T47D (cell line): Measurements from ENCODE around the gene HOOK1.
"Not testable (repeated sequence)": the region's sequence is repeated elsewhere in the genome, so short reads cannot be mapped to it uniquely, and the experiment has no call there.

Source experiments
- DNase-seq, 2 experiments: peaks; one replicate each; pipeline versions ENCODE4 v3.0.0 to v3.0.0-alpha.2; 2011 to 2012; ENCODE audit warnings: low read depth in 1 of 2, low spot score in 1 of 2
- JUND ChIP-seq: IDR thresholded peaks from 2 replicates; pipeline ENCODE4 v1.6.1; 2012; ENCODE audit warnings: low read depth
- in situ Hi-C: cut with HindIII; loops from 2 replicates; pipeline ENCODE4 v1.10.0; 2016; ENCODE audit warnings: low sequenced_read_pairs, low pct_unique_long_range_greater_than_20kb

Gene HOOK1

DNA sequence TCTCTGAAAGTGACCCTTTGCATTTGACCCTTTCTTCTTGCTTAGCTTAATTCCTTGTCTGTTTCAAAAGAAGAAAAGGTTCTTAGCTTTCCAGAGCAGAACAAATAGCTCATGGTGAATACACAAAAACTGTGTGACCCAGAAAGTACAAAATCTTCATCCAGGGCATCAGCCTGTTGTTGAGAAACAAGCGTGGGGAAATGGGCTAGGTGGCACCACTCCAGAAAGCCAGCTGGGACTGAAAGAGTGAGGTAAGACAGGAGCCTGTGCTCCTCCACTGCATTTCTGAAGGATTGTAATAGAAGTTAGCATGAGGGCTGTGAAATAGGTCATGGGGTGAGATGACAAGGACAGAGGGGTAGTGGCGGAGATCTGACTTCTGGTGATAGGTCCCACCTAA is 66.0 kb downstream of the HOOK1 start:
- DNase-seq, result no peak
- TF ChIP-seq JUND, result no peak
- in situ Hi-C loops, result no loop called here

DNA sequence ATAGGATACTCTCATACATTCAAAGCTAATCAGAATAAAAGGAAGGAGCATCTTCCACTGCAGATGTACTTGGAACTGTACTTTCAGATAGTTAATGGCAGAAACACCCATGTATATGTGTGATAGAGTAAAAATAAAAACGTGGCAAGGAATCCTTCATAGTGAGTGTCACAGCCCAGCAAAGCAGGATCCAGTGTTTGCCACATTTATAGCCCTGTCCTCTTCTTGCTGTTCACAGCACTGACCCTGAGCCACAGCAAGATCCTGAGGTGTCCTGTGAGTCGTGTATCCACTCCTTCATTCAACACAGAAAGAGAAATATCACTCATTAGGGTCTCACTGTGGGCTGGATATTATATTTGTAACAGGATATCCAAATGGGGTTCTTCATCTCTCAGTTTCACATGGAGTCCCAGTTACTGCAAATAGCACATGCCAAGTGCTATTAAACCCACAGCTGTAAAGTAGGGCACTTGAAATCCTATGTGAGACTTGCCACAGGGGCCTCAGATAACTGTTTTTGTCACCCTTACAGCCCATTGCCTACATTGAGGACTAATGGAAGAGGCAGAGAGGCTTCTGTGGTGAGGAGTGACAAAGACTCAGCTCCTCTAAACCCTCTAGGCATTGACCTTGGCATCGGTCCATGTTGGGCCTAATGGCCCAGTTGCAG is 70.5 kb downstream of the HOOK1 start:
- no peak for TF ChIP-seq JUND
- in situ Hi-C loops, result no loop called here
- DNase-seq, result no peak

DNA sequence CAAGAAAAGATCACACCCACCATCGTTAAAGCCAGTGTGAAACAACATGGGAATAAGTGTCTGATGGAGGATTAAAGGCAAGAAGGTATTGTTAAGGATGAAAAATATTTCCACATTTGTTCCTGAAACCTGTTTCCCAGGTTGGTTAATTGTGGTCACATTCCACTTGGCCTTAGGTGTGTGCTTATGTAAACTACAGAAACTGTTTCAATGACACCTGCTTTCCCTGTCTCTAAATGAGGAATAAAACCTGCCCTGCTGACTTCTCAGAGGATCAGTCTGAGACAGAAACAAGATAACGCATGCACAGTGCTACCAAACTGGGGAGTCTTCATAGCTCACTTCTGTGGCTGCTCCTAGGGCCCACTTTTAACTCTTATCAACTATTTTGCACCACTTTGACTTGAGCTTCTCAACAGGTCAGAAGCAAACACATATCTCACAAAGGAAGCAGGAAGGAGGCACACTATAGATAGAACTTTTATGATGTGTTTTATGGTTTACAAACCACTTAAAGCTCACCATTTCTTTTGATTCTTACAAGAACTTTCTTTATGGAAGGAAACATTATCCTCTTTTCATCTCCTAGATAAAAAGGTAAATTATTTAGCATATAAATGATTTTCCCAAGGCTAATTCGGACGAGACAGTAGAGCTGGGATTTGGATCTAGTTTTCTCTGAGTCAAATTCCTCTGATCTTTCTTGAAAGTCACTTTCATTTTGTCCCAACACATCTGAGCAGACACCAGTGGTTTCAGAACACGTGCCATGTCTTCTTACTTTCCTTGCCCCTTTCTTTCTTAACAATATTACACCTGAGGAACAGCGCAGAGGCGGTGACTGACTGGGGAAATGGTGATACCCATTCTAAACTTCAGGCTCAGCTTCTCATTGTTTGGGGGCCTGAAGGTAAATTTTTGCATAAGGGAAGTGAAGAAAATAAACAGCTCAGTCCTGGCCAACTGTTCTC is 78.4 kb downstream of the HOOK1 start:
- peak; percentile 12 to 90 for DNase-seq
- in situ Hi-C loops, result no loop called here
- TF ChIP-seq JUND, result no peak

DNA sequence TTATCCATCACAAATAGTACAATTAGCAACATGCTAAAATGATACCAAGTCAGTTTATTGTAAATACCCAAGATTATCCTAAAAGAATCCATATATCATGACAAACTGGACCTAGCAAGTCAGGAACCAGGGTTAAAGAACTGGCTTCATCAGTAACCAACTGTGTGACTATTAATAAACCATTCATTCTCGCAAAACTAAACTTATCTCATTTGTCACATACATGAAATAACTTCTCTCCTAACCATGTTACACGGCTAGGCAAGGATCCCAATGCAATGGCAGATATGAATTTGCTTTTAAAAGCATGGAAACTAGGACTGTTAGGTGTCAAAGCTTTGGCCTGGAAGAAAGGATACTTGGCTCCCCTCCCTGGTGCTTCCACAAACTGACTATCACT is 82.4 kb downstream of the HOOK1 start:
- TF ChIP-seq JUND, result no peak
- in situ Hi-C loops, result no loop called here
- DNase-seq, result no peak

DNA sequence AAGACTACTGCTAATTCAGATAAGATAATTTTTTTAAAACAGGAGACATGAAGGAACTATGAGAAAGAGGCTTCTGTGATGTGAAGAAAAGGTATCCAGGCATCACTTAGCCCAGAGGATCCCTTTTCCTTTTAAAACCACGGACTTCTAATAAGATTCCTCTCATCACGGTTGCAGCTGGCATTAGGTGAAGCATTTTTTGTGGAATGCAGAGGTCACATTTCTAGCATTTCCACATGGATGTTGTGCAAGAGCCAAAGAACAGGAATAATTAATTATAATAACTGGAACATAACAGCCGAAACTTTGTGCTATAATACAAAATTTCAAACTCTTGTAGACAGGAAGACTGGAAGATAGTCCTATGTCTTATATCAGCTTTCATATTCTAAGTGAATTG is 84.2 kb downstream of the HOOK1 start:
- TF ChIP-seq JUND, result no peak
- in situ Hi-C loops, result no loop called here
- DNase-seq, result no peak

DNA sequence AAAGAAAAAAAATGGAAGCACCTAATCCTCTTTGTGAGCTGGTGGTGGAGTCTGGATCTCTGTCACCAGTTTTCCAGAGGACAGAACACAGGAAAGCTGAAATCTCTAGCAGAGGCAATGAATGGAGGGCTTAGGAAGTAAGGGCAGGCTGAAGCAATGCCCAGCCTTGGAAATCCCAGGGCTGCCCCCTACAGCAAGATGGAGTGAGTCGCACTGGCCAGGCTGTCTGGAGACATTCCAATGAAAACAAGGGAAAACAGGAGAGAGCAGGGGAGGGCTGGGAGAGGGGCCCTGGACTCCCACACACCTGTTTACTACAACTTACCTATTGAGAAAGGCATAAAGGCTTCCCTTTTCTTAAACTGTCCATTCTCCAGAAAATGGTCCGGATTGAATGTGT is 85.9 kb downstream of the HOOK1 start:
- DNase-seq, result no peak
- no peak for TF ChIP-seq JUND
- in situ Hi-C loops, result no loop called here

DNA sequence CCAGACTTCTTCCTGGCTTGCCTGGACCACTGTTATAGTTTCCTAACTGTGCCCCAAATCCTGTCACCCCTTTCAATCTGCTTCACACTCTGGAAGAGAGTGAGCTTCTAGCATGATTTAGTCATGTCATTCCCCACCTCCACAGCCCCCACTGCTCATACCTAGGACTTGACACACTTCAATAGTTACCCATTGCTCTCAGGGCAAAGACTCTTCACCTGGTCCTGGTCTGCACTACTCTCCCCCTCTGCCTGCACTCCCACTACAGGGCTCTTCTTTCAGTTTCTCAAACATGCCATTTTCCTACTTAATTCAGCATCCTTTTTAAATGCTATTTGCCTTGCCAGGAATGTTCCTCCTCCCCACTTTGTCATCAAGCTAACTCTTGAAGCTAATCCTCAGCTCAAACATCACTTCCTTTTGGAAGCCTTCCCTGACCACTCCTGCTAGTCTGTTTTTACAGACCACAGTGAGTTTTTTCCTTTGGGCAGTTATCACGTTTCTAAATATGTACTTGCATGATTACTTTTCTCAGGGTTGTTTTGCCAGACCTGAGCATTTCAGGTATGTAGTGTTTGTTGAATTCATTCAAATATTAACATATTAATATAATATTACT is 87.1 kb downstream of the HOOK1 start:
- in situ Hi-C loops, result no loop called here
- TF ChIP-seq JUND, result no peak
- peak in 1 of 2 experiments; percentile 13 for DNase-seq

DNA sequence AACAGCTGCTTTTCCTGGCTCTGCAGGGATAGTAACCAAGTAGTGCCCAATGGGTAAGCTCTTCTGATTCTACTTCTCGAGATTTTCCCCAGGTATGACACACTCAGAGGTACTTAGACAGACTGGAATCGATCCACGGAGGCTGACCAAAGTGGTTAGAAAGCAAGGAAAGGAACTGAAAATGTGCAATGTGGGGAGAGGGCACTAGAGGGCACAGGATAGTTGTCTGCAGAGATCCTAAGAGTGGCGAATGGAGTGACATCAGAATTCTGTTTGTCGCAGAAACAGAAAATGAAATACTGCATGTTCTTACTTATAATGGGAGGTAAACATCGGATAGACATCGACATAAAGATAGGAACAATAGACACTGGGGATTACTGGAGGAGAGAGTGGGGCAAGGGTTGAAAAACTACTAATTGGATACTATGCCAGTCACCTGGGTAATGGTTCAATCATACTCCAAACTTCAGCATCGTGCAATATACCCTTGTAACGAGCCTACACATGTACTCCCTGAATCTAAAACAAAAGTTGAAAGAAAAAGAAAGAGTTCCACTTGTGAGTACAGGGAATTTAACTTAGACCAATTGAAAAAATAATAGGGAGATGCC is 88.5 kb downstream of the HOOK1 start:
- in situ Hi-C loops, result no loop called here
- no peak for TF ChIP-seq JUND

DNA sequence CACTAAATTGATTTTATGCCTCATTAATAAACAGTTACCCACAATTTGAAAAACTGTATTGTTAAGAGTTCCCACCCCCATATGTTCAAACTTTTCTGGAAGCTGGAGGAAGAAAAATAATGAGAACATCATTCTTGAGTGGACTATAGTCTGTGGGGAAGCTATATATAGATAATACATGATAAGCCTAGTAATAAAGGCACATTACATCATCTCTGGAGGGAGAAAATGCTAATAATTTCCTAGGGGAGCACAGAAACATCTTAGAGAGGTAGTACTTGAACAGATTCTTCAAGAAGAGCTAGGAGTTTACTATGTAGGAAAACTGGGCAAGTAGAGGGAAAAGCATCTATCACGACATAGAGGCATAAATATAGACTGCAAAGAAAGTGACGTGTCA is 92.2 kb downstream of the HOOK1 start:
- TF ChIP-seq JUND, result no peak
- no peak for DNase-seq
- in situ Hi-C loops, result no loop called here

More for the DNA sequence above, 88.5 kb downstream of the HOOK1 start:
- DNase-seq, result peak in 1 of 2 experiments; percentile 59

DNA sequence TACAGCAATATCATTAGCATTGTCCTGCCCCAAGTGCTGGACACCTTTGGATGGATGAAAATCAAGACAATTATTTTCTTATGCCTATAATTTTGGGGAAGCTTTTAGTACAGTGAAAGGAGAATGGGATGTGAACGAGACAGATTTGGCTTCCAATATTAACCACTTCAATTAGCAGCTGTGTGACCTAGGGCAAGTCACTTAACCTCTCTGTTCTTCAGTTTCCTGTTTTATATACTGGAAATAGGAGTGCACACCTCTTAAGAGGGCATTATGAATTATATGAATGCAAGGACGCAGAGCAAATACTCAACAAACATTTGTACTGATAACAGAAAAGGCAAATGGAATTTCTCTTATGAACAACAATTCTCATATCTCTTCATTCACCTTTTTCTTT is 93.3 kb downstream of the HOOK1 start:
- no peak for TF ChIP-seq JUND
- no peak for DNase-seq
- in situ Hi-C loops, result no loop called here

DNA sequence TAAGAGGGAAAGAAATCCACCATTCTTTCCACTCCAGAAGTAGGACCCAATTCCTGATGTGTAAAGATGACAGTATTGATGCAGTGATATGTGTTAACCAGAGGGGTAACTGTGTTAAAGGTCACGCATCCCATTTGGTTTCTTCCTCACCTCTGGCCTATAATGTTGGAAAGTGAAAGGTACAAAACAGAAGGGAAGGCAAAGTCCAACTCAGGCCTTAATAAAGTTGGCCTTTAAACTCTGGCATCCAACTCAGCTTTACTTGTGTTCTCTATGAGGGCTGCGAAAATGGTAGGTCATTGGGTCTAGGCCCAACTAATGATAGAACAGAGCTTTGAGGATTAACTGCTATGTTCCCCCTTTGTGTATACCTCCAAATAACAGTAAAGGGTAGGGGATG is 93.9 kb downstream of the HOOK1 start:
- TF ChIP-seq JUND, result no peak
- no peak for DNase-seq
- in situ Hi-C loops, result no loop called here

DNA sequence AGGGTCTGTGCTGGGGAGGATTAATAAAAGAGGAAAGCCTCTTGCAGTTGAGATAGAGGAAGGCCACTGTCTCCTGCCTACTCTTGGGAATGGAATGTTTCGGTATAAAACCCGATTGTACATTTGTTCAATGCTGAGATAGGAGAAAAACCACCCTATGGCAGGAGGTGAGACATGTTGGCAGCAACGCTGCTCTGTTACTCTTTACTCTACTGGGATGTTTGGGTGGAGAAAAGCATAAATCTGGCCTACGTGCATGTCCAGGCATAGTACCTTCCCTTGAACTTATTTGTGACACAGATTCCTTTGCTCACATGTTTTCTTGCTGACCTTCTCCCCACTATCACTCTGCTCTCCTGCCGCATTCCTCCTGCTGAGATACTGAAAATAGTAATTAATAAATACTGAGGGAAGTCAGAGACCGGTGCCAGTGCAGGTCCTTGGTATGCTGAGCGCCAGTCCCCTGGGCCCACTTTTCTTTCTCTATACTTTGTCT is 100.1 kb downstream of the HOOK1 start:
- DNase-seq, in situ Hi-C loops: not testable (repeated sequence)

DNA sequence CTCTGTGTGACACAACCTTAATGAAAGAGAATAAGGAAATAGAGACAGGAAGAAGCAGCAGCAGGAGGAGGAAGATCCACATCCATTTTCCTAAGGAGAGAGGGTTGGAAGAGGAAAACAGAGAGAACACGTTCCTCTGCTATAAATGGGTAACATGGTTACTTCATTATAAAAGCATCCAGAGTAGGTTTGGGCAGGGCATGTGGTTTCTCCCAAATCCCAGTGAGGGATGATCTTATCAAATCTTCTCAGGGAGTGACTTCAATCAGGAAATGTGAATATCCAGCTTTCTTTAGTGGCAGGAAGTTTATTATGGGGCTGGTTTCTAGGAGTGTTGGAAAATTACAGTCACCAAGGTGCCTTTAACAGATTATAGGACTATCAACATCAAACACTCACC is 100.8 kb downstream of the HOOK1 start:
- DNase-seq, result no peak
- no peak for TF ChIP-seq JUND
- in situ Hi-C loops, result no loop called here
